ENCODE results near the gene PSORS1C1.
"Not testable (repeated sequence)": the region's sequence is repeated elsewhere in the genome, so short reads cannot be mapped to it uniquely, and the experiment has no call there.

PSORS1C1 gene, protein sequence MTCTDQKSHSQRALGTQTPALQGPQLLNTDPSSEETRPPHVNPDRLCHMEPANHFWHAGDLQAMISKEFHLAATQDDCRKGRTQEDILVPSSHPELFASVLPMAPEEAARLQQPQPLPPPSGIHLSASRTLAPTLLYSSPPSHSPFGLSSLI

DNA sequence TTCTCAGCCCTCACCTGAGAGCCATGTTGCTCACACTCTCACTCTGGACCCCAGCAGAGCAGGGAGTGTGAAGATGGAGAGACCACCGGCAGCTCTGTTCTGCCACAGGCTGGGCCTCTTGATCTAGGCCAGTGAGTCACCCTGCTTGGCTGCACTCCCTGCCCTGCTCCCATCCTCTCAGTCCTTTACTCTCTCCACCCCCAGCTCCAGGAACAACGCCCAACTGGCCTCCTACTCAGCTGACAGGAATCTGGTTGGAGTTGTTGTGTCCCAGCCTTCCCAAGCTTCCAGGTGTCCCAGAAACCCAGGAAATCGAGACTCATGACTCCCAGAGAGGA is at the start of gene PSORS1C1:
Gene PSORS1C1 (plus strand): TSS at position 260 of the 338 bp plus-strand sequence. CDS start 14,833 bp downstream, outside the sequence.
- no peak for DNase-seq (ENCODE audit: low read depth in 2 of 2)

DNA sequence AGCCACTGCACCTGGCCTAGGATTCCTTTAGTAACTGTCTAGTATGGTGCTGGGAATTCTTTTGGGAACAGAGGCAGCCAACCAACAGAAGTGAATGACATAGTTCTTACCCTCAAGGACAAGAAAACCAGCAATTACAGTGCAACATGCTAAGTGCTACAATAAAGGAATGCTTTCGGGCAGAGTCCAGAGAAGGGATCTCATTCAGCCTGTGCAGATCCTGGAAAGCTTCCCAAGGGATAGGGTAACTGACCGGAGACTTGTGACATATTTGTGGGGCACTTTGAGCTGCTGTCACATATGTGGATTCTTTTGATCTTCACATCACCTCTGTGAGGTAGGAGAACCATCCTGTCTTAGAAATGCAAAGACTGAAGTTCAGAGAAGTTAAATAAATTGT is 49.0 kb upstream of the PSORS1C1 start:
- DNase-seq (ENCODE audit: low read depth in 2 of 2): no peak

DNA sequence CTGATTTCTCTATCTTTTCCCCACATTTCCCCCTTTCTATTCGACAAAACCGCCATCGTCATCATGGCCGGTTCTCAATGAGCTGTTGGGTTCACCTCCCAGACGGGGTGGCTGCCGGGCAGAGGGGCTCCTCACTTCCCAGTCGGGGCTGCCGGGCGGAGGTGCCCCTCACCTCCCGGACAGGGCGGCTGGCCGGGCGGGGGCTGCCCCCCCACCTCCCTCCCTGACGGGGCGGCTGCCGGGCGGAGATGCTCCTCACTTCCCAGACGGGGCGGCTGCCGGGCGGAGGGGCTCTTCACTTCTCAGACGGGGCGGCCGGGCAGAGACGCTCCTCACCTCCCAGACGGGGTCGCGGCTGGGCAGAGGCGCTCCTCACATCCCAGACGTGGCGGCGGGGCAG is 47.6 kb upstream of the PSORS1C1 start:
- not testable (repeated sequence) for DNase-seq (ENCODE audit: low read depth in 2 of 2)

GRCh38 chr6:31067891-31068668 is 46.5 kb upstream of the PSORS1C1 start:
- DNase-seq (ENCODE audit: low read depth in 2 of 2): not testable (repeated sequence)

- peak; percentile 16 to 36 for DNase-seq (ENCODE audit: low read depth in 2 of 2)
Observed at GRCh38 chr6:31068669-31069340, 45.8 kb upstream of the PSORS1C1 start.

DNA sequence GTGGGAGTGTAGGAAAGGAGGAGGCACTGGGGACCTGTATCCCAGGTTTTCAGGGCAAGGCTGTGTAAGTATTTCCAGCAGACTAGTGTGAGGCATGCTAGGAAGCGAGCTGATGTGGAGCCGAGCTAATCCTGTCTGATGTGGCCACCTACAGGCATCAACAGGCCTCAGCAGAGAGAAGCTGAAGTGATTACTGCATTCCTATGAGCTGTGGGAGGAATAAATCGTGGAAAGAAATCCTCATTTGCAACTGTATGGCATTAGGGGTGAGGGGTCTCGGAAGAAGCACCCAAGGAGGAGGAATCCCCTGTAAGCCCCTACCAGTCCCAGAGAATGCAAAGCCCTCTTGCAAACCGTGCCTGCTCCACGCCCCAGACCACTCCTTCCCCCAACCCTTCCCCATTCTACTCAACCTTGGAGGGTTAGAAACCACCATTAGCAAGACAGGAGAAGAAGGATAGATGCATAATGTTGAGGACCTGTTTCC is 43.8 kb upstream of the PSORS1C1 start:
- no peak for DNase-seq (ENCODE audit: low read depth in 2 of 2)

GRCh38 chr6:31074401-31074800 is 40.2 kb upstream of the PSORS1C1 start:
- DNase-seq (ENCODE audit: low read depth in 2 of 2): no peak

- no peak for DNase-seq (ENCODE audit: low read depth in 2 of 2)
Observed at GRCh38 chr6:31075528-31075927, 39.1 kb upstream of the PSORS1C1 start.

GRCh38 chr6:31076611-31077010 is 38.0 kb upstream of the PSORS1C1 start:
- no peak for DNase-seq (ENCODE audit: low read depth in 2 of 2)

- peak; percentile 33 to 46 for DNase-seq (ENCODE audit: low read depth in 2 of 2)
Observed at GRCh38 chr6:31079656-31080261, 34.8 kb upstream of the PSORS1C1 start.

GRCh38 chr6:31081872-31082271 is 32.7 kb upstream of the PSORS1C1 start:
- no peak for DNase-seq (ENCODE audit: low read depth in 2 of 2)

DNA sequence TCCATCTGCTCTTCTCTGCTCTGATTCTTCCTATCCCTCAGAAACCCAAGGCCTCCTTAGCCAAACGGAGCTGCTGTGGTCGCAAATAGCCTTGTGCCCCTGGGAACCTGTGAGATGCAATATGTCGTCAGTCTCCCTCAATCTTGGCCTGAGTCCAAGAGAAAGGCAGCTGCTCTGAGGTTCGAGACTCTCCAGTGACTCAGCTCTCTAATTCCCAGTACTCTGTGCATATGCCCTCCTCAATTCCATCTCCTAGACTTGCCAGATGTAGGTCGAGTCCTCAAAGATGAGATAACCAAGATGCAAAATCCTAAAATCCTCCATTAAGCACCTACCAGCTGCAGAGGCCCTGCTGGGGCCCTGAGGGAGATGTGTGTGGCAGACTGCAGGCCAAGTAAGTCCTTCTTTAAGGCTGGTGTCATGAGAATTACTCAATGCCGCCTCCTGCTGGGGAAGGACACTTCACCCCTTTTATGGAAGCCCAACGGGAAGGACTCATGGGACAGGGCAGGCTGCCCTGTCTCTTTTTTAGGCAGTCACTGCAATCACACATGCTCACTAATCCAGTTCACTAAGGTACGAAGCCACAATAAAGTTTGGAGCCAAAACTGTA is 30.8 kb upstream of the PSORS1C1 start:
- DNase-seq (ENCODE audit: low read depth in 2 of 2): no peak

- DNase-seq (ENCODE audit: low read depth in 2 of 2): no peak
Observed at GRCh38 chr6:31086788-31087440, 27.7 kb upstream of the PSORS1C1 start.

DNA sequence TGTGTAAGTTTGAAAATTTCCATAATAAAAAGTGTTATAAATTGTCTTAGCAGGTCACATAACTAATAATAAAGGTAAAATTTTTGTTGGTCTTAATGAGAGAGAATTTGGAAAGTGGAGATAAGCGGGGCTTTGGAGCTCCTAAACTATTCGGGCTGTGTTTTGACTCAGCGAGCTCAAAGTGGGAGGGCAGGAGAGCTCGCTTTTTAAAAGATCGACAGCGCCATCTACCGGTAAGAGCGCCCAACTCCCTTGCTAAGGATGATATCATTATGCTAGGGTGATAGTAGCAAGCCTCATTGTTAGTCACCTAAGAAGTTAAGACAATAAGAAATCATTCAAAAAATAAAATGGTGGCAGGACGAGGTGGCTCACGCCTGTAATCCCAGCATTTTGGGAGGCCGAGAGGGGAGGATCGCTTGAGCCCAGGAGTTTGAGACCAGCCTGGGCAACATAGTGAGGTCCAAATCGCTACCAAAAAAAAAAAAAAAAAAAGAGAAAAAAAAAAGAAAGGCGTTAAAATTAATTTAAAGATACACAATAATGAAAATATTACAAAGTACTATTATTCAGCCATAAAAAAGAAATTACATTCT is 27.0 kb upstream of the PSORS1C1 start:
- peak; percentile 69 to 89 for DNase-seq (ENCODE audit: low read depth in 2 of 2)

DNA sequence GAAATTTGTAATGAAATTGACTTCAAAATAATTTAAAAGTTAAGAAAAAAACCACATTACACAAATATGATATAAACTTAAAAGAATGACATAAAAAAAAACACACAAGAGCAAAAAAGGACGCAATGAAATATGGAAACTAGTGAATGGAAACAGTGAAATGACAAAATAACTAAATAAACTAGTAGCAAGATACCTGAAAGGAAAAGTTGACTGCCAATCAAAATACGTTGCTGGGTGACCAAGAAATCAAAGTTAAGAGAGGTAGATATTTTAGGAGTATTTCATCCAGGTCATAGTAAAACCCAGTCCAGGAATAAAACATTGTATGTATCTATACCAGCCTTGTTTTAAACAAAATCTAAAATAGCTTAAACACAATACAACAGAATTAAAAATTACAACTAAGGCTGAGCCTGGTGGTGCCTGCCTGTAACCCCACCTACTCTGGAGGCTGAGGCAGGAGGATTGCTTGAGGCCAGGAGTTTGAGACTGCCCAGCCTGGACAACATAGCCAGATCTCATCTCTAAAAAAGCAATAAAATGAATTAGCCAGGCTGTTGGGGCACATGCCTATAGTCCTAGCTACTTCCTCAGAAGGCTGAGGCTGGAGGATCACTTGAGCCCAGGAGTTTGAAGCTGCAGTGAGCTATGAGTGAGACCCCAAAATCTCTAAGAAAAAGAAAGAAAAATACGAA is 24.2 kb upstream of the PSORS1C1 start:
- no peak for DNase-seq (ENCODE audit: low read depth in 2 of 2)

DNA sequence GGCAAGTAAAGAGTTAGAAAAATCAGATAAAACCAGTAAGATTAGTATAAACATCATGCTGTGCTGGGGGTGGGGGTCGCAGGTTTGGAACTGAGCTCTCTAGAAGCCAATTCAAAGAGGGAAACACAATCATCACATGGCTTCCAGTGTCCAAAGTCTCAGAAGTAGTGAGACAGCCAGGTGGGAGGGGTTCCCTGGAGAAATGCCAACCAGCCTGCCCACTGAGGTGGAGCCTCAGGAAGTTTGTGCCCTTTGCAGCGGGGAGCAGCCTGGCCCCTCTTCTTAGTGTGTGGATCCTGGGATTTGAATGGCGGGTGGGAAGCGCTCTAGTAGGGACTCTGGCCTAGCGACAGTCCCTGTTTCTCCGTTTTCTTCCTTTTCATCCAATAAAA is 23.6 kb upstream of the PSORS1C1 start:
- DNase-seq (ENCODE audit: low read depth in 2 of 2): no peak

- DNase-seq (ENCODE audit: low read depth in 2 of 2): no peak
Observed at GRCh38 chr6:31091680-31092079, 22.9 kb upstream of the PSORS1C1 start.

DNA sequence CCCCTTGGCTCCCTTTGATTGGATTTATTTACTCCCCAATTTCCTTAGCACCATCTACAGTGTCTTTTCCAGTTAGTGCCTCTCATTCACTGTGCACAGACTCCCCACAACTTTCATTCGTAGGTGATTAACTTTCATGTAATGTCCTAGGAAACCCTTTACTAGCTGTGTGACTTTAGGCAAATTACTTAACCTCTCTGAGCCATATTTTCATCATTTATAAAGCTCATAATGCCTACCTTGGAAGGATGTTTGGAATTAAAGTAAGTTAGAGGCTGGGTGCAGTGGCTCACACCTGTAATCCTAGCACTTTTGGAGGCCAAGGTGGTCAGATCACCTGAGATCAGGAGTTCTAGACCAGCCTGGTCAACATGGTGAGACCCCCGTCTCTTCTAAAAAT is 22.4 kb upstream of the PSORS1C1 start:
- no peak for DNase-seq (ENCODE audit: low read depth in 2 of 2)

DNA sequence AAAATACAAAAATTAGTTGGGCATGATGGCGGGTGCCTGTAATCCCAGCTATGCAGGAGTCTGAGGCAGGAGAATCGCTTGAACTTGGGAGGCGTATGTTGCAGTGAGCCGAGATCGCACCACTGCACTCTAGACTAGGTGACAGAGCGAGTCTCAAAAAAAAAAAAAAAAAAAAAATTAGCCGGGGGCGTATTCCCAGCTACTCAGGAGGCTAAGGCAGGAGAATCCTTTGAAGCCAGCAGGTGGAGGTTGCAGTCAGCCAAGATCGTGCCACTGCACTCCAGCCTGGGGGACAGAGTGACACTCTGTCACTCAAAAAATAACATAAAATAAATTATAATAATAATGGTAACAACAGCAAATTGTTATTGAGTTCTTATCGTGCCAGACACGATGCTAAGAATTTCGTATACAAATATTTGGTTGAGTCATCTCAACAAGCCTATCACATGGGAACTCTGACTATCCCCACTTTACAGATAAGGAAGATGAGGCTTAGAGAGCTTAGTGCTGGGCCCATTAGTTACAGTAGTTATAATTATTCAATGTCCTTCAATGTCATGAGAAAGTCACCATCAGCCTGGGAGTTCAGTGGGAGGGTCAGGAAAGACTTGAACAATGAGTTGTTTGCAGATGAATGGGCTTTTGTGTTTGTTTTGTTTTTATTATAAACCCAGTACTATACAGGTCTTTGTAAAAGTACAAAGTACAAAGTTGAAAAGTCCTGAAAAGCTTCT is 21.7 kb upstream of the PSORS1C1 start:
- no peak for DNase-seq (ENCODE audit: low read depth in 2 of 2)

DNA sequence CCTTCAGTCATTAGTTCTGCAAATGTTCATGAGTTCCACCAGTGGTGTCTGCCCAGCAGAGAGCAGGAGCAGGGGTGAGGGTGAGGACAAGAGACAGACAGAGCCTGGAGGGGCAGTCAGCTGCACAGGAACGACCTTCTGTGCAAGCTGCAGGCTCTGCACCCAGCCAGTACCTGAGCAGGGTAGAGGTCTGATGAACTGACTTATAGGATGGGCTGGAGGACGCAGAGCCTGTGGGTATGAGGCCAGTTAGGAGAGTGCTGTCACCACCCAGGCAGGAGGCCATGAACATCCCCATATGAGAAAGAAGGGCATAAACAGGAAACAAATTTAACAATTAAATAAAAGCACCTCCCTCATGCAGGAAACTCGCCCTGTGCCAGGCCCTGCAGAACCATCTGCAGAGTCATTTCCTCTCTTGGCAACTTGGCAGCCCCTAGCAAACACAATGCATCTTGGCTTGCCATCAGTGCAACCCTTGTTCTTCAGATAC is 20.2 kb upstream of the PSORS1C1 start:
- DNase-seq (ENCODE audit: low read depth in 2 of 2): peak in 1 of 2 donors; percentile 1
